Measurements from ENCODE around the gene CD58.
A peak's percentile ranks its signal among the peaks of the same experiment; 100 is the strongest.
"Not testable (repeated sequence)": the region's sequence is repeated elsewhere in the genome, so short reads cannot be mapped to it uniquely, and the experiment has no call there.

CD58 gene

DNA sequence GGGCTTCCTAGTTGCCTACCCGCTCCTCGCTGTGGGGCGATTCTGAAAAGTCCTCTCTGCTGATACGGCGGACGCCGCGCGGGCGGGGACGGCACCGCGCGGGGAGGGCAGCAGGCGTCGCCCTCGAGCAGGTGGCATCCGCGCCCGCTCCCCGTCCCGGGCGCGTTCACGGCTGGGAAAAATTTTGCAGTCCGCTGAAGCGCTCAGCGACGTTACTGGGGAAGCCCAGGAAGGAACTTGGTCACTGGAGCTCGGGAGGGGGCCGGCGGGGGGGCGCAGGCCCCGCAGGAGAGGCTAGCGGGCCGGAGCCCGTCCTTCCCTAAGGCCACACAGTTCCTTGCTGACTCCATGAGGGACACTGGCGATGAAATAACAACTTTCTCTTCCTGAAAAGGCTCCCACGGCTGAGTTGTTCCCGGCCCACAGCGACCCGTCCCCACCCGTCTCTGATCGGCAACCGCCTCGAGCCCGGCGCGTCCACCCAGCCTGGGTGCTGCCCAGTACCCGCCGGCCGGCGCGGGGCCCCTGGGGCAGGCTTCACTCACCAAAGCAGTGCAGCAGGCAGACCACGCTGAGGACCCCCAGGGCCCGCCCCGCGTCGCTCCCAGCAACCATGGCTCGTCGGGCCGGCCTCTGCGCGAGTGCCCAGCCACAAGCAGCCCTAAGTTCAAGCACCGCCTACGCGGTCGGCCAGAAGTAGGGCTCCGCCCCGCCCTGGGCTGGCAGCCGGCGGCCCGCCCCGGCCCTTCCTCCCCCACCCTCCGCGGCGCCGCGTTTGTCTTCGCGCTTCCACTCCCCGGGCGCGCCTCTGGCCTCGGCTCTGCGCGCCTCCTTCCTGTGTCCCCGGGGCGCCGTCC is at the start of gene CD58:
Gene CD58, minus strand, starts transcription at position 669 of the 857 bp plus-strand sequence. Its CDS starts 54 bp downstream, at position 615.
- Histone ChIP-seq H3K4me3 (peak within 1 kb of the TSS; percentile 69 to 94 (median 80)), H3K27ac (peak within 1 kb of the TSS; percentile 88 to 100 (median 97))

DNA sequence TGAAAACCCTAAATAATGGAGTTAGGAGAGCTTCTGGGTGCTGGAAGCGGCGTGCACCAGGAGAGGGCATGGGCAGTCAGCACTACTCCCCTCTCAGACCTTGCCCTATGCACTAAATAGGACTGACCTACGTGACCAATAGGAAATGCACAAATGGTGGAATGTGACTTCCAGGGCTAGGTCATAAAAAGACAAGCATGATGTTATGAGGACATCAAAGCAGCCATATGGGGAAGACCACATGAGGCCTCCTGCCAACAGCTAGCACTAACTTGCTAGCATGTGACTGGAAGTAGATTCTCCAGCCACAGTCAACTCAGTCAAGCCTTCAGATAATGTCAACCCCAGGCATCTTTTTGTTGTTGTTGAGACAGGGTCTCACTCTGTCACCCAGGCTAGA is 49.6 kb upstream of the CD58 start:
- H3K4me3 ChIP-seq, result not testable (repeated sequence)

GRCh38 chr1:116619106-116619505 is 48.3 kb upstream of the CD58 start:
- not testable (repeated sequence) for H3K4me3 ChIP-seq, H3K27ac ChIP-seq

More for the DNA sequence above, 49.6 kb upstream of the CD58 start:
- H3K27ac ChIP-seq, result not testable (repeated sequence)

- not testable (repeated sequence) for H3K4me3 ChIP-seq, H3K27ac ChIP-seq
Observed at GRCh38 chr1:116617808-116618207, 47.0 kb upstream of the CD58 start.

- not testable (repeated sequence) for H3K27ac ChIP-seq, H3K4me3 ChIP-seq
Observed at GRCh38 chr1:116613825-116614224, 43.0 kb upstream of the CD58 start.

- H3K27ac ChIP-seq, H3K4me3 ChIP-seq: not testable (repeated sequence)
Observed at GRCh38 chr1:116609801-116610371, 39.1 kb upstream of the CD58 start.

DNA sequence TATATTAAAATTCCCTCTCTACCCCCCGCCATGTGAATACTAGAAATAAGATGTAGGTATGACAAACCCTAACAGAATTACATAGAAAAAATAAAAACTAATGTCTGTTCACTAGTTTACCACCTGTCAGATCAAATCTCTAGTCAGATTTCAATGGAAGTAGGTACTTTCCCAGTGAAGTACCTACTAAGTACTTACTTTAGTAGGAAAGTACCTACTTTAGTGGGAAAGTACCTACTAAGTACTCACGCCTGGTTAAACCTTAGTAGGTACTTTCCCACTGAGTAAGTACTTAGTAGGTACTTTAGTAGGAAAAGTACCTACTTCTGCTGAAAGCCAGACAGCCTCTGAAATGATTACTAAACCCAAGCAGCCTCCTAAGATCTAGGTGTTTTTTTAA is 38.0 kb upstream of the CD58 start:
- H3K4me3 ChIP-seq, H3K27ac ChIP-seq: not testable (repeated sequence)

DNA sequence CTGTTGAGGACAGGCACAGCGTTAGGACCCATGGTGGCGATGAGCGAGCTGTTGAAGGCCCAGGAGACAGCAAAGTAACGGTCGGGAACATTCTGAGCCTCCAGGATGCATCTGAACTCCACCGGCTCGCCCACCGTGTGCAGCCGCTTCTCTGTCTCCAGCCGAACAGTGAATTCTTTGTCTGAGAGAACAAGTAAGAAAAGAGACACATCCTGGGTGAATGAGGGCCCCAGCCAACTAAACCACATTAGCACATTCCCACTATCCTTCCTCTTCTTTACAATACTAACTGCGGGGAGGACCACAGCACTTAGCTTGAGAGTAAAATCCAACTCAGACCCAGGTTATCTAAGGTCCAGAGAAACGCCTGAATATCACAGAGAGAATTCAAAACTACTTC is 37.3 kb upstream of the CD58 start:
- H3K4me3 ChIP-seq, H3K27ac ChIP-seq: not testable (repeated sequence)

DNA sequence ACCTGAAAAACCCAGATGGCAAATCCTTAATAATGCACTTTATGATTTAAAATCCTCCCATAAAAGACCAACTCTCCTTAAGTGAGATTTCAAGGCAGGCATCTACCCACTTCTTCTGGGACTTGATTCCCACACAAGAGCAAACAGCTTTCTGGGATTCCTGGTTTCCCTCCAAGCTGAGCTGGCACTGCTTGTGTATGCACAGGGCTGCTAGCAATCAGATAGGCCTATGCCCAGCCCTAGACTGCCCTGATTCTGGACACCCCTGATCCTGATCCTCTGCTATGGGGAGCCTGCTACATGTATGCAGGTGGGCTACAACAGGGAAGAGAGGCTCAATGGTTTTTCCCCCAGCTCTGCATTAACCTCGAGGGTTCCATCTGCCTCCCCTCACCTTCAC is 36.6 kb upstream of the CD58 start:
- not testable (repeated sequence) for H3K4me3 ChIP-seq, H3K27ac ChIP-seq

- H3K4me3 ChIP-seq, result not testable (repeated sequence)
- peak overlapping the region in 3 of 21 experiments; percentile 6 to 54 (median 25) for H3K27ac ChIP-seq
Observed at GRCh38 chr1:116606067-116606466, 35.2 kb upstream of the CD58 start.

- no peak overlapping the region for H3K27ac ChIP-seq
Observed at GRCh38 chr1:116605315-116605714, 34.5 kb upstream of the CD58 start.

DNA sequence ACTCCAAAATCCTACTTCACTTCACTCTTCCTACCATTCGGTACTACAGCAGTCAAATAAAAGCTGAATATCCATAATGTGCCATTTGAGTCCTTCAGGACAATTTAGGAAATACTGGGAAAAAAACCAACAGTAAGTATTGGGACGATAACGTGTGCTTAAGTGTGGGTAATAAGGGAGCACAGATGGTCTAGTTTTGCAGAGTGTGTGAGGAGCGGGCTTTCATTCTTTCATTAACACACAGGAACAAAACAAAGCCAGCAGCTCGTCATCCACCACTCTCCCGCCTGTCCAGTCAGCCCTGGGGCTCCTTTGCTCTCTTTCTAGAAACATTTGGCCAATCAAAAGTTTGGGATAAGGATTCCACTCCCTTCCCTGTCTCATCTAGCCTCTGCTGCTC is 33.6 kb upstream of the CD58 start:
- not testable (repeated sequence) for H3K27ac ChIP-seq, H3K4me3 ChIP-seq

More at GRCh38 chr1:116605315-116605714, 34.5 kb upstream of the CD58 start:
- no peak overlapping the region for H3K4me3 ChIP-seq

GRCh38 chr1:116603646-116604045 is 32.8 kb upstream of the CD58 start:
- not testable (repeated sequence) for H3K4me3 ChIP-seq

GRCh38 chr1:116599369-116599768 is 28.5 kb upstream of the CD58 start:
- not testable (repeated sequence) for H3K27ac ChIP-seq, H3K4me3 ChIP-seq

More at GRCh38 chr1:116603646-116604045, 32.8 kb upstream of the CD58 start:
- not testable (repeated sequence) for H3K27ac ChIP-seq

GRCh38 chr1:116598420-116599036 is 27.7 kb upstream of the CD58 start:
- H3K27ac ChIP-seq, H3K4me3 ChIP-seq: not testable (repeated sequence)

GRCh38 chr1:116597388-116597787 is 26.6 kb upstream of the CD58 start:
- not testable (repeated sequence) for H3K4me3 ChIP-seq, H3K27ac ChIP-seq

GRCh38 chr1:116596742-116597307 is 26.0 kb upstream of the CD58 start:
- H3K27ac ChIP-seq, H3K4me3 ChIP-seq: not testable (repeated sequence)

- not testable (repeated sequence) for H3K4me3 ChIP-seq, H3K27ac ChIP-seq
Observed at GRCh38 chr1:116595946-116596741, 25.3 kb upstream of the CD58 start.

DNA sequence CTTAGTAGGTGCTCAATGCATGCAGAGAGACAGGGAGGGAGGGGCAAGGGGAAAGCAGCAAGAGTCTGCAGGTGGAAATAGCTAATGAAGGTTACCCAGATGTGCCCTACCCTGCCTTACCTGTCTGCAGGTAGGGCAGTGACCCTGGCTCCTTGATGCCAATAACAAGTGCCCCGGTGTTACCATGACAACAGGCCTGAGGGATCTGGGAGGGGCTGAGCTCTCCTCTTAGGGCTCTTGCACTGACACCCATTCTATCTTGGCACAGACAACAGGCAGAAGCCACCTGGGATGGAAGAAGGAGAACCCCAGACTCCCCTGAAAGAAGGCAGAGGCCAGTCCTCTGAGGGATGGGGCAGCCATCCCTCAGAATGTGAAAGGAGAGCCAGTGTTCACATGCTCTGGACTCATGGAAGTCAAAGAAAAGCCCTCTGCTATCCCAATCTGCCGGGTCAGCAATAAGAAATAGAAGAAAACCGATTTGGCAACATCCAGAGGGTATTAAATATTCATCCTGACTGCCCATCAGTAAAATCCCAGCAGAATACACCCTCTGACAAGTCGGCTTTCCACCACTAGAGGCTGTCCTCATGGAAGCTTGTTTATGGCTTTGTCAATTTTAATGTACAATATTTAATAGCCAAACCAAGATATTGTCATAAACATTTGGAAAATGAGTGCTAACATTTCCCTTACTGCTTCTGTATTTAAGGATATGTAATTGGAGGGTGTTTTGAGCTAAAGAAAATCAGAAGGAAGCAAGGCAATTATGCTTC is 24.4 kb upstream of the CD58 start:
- not testable (repeated sequence) for H3K27ac ChIP-seq, H3K4me3 ChIP-seq
